ENCODE measurements around the gene TVP23A. TPM values are rescaled to one million over a fixed set of nuclear protein-coding genes. Genes with fewer than 3 reads are reported as not detected.
A peak's percentile ranks its signal among the peaks of the same experiment; 100 is the strongest.

The TVP23A gene
- total RNA-seq, 1 donor from 2014 or later: 2.6 TPM

DNA sequence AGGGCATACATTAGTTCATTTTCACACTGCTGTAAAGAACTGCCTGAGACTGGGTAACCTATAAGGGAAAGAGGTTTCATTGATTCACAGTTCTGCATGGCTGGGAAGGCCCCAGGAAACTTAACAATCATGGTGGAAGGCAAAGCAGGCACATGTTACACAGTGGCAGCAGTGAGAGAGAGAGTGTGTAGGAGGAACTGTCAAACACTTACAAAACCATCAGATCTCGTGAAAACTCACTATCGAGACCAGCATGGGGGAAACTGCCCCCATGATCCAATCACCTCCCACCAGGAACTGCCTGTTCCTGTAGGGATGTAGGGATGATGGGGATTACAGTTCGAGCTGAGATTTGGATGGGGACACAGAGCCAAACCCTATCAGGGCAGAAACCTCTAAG is 57.7 kb downstream of the TVP23A start:
- no peak overlapping the region for H3K9ac ChIP-seq (ENCODE audit: low read depth in 1 of 3, low read length in 3 of 3)
- H3K4me3 ChIP-seq (ENCODE audit: low read length in 3 of 3): no peak overlapping the region
- H3K9me3 ChIP-seq (ENCODE audit: control insufficient read depth in 3 of 3, low read length in 3 of 3): peaks cover 0 to 3% (median 0%) of the 10 kb centered on the region in 3 donors
- no peaks in the 10 kb centered on the region for H3K27me3 ChIP-seq (ENCODE audit: control insufficient read depth in 3 of 3, insufficient read depth in 3 of 3, low read length in 3 of 3)
- no peak overlapping the region for H3K27ac ChIP-seq (ENCODE audit: low read depth, low read length)
- H3K4me1 ChIP-seq (ENCODE audit: control insufficient read depth in 3 of 3, insufficient read depth in 3 of 3, low read length in 3 of 3): no peaks in the 10 kb centered on the region
- H3K36me3 ChIP-seq (ENCODE audit: control insufficient read depth in 3 of 3, insufficient read depth in 3 of 3, low read length in 3 of 3): peaks cover 78 to 82% (median 81%) of the 10 kb centered on the region in 3 donors

DNA sequence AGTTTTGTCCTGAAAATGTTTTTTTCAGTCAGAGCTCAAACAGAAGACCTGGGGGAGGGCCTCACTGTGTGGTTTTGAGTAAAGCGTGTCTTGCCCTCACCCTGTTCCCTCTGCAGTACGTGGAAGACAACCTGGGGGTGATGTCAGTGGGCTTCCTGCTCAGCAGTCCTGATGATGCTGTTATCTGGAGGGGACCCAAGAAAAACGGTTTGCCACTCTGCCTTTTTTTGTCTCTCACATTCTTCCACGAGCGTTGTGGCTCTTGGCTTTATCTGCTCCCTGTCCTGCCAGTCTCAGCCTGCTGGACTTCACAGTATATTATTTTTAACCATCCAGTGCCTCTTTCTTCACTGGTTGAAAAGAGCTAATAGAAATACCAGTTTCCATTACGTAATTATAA is 62.0 kb downstream of the TVP23A start:
- peaks cover 68 to 78% (median 75%) of the 10 kb centered on the region in 3 donors for H3K36me3 ChIP-seq (ENCODE audit: control insufficient read depth in 3 of 3, insufficient read depth in 3 of 3, low read length in 3 of 3)
- H3K27ac ChIP-seq (ENCODE audit: low read depth, low read length): no peak overlapping the region
- H3K4me1 ChIP-seq (ENCODE audit: control insufficient read depth in 3 of 3, insufficient read depth in 3 of 3, low read length in 3 of 3): no peaks in the 10 kb centered on the region
- H3K9me3 ChIP-seq (ENCODE audit: control insufficient read depth in 3 of 3, low read length in 3 of 3): no peaks in the 10 kb centered on the region
- H3K27me3 ChIP-seq (ENCODE audit: control insufficient read depth in 3 of 3, insufficient read depth in 3 of 3, low read length in 3 of 3): no peaks in the 10 kb centered on the region
- no peak overlapping the region for H3K9ac ChIP-seq (ENCODE audit: low read depth in 1 of 3, low read length in 3 of 3)
- no peak overlapping the region for H3K4me3 ChIP-seq (ENCODE audit: low read length in 3 of 3)

DNA sequence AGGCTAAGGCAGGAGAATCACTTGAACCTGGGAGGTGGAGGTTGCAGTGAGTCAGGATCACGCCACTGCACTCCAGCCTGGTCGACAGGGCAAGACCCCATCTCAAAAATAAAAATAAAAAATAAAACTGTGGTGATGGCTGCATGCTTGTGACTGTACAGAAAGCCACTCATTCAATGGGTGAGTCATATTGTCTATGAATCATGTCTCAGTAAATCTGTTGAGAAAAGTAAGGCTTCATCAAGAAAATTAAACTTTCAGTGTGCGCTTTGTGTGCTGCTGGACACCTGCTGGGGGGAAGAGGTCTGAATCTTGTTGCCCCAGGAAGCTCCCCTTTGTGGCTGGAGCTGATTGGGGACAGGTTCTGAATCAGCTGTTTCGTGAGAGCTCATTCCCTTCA is 63.7 kb downstream of the TVP23A start:
- no peaks in the 10 kb centered on the region for H3K9me3 ChIP-seq (ENCODE audit: control insufficient read depth in 3 of 3, low read length in 3 of 3)
- no peaks in the 10 kb centered on the region for H3K27me3 ChIP-seq (ENCODE audit: control insufficient read depth in 3 of 3, insufficient read depth in 3 of 3, low read length in 3 of 3)
- H3K4me3 ChIP-seq (ENCODE audit: low read length in 3 of 3): no peak overlapping the region
- no peak overlapping the region for H3K27ac ChIP-seq (ENCODE audit: low read depth, low read length)
- no peaks in the 10 kb centered on the region for H3K4me1 ChIP-seq (ENCODE audit: control insufficient read depth in 3 of 3, insufficient read depth in 3 of 3, low read length in 3 of 3)
- no peak overlapping the region for H3K9ac ChIP-seq (ENCODE audit: low read depth in 1 of 3, low read length in 3 of 3)
- H3K36me3 ChIP-seq (ENCODE audit: control insufficient read depth in 3 of 3, insufficient read depth in 3 of 3, low read length in 3 of 3): peaks cover 62 to 74% (median 71%) of the 10 kb centered on the region in 3 donors

DNA sequence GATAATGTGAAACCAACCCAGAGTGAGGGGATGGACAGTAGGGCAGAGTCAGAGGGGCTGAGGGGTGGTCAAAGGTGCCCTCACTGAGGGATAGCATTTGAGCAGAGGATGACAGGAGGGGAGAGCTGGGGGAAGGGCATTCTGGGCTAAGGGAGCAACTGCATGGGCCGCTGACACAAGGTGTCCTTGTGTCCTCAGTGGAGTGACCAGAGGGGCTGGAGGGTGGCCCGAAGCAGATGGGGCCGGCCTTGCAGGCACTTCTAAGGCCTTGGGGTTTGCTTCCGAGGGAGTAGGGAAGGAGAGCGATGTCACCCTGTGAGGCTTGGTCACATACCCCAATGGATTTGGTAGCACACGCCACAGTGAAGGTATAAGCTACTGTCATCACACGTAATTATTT is 64.9 kb downstream of the TVP23A start:
- Histone ChIP-seq H3K27ac (ENCODE audit: low read depth, low read length) (no peak overlapping the region), H3K9me3 (ENCODE audit: control insufficient read depth in 3 of 3, low read length in 3 of 3) (no peaks in the 10 kb centered on the region), H3K9ac (ENCODE audit: low read depth in 1 of 3, low read length in 3 of 3) (no peak overlapping the region), H3K4me3 (ENCODE audit: low read length in 3 of 3) (no peak overlapping the region), H3K36me3 (ENCODE audit: control insufficient read depth in 3 of 3, insufficient read depth in 3 of 3, low read length in 3 of 3) (peaks cover 60 to 75% (median 72%) of the 10 kb centered on the region in 3 donors), H3K27me3 (ENCODE audit: control insufficient read depth in 3 of 3, insufficient read depth in 3 of 3, low read length in 3 of 3) (no peaks in the 10 kb centered on the region), H3K4me1 (ENCODE audit: control insufficient read depth in 3 of 3, insufficient read depth in 3 of 3, low read length in 3 of 3) (no peaks in the 10 kb centered on the region)

DNA sequence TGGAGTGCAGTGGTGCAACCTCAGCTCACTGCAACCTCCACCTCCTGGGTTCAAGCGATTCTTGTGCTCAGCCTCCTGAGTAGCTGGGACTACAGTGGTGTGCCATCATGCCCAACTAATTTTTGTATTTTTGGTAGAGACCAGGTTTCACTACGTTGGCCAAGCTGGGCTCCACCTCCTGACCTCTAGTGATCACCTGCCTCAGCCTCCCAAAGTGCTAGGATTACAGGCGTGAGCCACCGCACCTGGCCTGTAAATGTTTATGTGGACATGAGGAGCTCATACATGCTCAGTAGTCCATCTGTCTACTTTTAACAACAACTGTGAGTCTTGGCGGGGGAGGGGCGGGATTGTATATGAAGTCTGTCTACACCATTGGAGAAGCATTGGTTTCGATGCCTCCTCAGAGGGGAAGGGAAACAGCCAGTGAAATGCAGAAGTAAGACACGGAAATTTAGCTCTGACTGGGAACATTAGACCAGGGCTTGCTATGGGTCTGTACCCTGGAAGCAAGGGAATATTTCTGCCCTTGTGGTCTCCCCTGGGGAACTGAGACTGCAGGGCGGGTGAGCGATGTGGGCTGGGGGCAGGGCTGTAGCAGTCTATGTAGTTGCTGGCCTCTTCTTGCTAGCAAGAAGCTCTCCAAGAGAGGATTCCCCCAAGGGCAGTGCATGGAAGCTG is 65.6 kb downstream of the TVP23A start:
- Histone ChIP-seq H3K27me3 (ENCODE audit: control insufficient read depth in 3 of 3, insufficient read depth in 3 of 3, low read length in 3 of 3) (no peaks in the 10 kb centered on the region), H3K9ac (ENCODE audit: low read depth in 1 of 3, low read length in 3 of 3) (no peak overlapping the region), H3K36me3 (ENCODE audit: control insufficient read depth in 3 of 3, insufficient read depth in 3 of 3, low read length in 3 of 3) (peaks cover 59 to 75% (median 71%) of the 10 kb centered on the region in 3 donors), H3K4me1 (ENCODE audit: control insufficient read depth in 3 of 3, insufficient read depth in 3 of 3, low read length in 3 of 3) (no peaks in the 10 kb centered on the region), H3K9me3 (ENCODE audit: control insufficient read depth in 3 of 3, low read length in 3 of 3) (no peaks in the 10 kb centered on the region), H3K4me3 (ENCODE audit: low read length in 3 of 3) (no peak overlapping the region), H3K27ac (ENCODE audit: low read depth, low read length) (peak overlapping the region; percentile 38)

DNA sequence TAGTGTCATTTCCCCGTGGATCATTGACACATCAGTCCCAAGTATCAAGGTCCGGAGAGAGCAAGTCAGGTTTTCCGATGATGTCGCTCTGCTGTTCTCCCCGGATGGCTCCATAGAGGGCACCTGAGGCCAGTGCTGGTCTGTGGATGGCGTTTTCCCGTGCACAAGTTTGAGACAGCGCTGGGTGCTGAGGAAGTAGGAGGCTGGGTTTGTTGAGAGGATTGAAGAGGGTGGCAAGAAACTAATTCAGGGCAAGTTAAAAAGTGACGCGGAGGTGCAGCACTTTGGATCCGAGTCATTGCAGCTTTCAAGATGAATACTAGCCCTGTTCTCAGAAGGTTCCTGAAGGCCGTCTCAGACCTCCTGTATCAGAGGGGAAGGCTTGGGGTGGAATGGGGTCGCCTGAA is 67.3 kb downstream of the TVP23A start:
- Histone ChIP-seq H3K9me3 (ENCODE audit: control insufficient read depth in 3 of 3, low read length in 3 of 3) (no peaks in the 10 kb centered on the region), H3K27me3 (ENCODE audit: control insufficient read depth in 3 of 3, insufficient read depth in 3 of 3, low read length in 3 of 3) (no peaks in the 10 kb centered on the region), H3K27ac (ENCODE audit: low read depth, low read length) (peak overlapping the region; percentile 39), H3K4me1 (ENCODE audit: control insufficient read depth in 3 of 3, insufficient read depth in 3 of 3, low read length in 3 of 3) (no peaks in the 10 kb centered on the region), H3K36me3 (ENCODE audit: control insufficient read depth in 3 of 3, insufficient read depth in 3 of 3, low read length in 3 of 3) (peaks cover 56 to 71% (median 61%) of the 10 kb centered on the region in 3 donors), H3K4me3 (ENCODE audit: low read length in 3 of 3) (no peak overlapping the region), H3K9ac (ENCODE audit: low read depth in 1 of 3, low read length in 3 of 3) (no peak overlapping the region)

DNA sequence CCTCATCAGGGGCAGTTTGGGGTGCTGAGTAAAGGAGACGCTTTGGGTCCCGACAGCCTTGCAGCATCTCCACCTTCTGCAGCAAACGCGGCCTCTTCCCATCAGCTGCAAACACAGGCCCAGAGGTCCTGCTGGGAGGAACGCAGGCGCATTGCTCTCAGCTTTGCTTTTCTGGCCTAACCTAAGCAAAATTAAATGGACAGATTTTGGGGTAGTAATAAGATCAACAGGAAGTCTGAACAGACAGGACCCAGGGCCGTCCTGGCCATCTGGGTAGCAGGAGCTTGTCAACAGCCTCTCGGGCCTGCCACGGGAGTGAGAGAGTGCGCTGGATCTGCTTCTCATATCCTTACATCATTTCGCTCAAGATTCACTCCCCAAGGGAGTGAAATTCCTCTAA is 67.8 kb downstream of the TVP23A start:
- Histone ChIP-seq H3K9me3 (ENCODE audit: control insufficient read depth in 3 of 3, low read length in 3 of 3) (no peaks in the 10 kb centered on the region), H3K27me3 (ENCODE audit: control insufficient read depth in 3 of 3, insufficient read depth in 3 of 3, low read length in 3 of 3) (no peaks in the 10 kb centered on the region), H3K4me3 (ENCODE audit: low read length in 3 of 3) (no peak overlapping the region), H3K27ac (ENCODE audit: low read depth, low read length) (peak overlapping the region; percentile 39), H3K9ac (ENCODE audit: low read depth in 1 of 3, low read length in 3 of 3) (no peak overlapping the region), H3K36me3 (ENCODE audit: control insufficient read depth in 3 of 3, insufficient read depth in 3 of 3, low read length in 3 of 3) (peaks cover 55 to 69% (median 57%) of the 10 kb centered on the region in 3 donors), H3K4me1 (ENCODE audit: control insufficient read depth in 3 of 3, insufficient read depth in 3 of 3, low read length in 3 of 3) (peaks cover under 1 to 1% (median 1%) of the 10 kb centered on the region in 3 donors)

DNA sequence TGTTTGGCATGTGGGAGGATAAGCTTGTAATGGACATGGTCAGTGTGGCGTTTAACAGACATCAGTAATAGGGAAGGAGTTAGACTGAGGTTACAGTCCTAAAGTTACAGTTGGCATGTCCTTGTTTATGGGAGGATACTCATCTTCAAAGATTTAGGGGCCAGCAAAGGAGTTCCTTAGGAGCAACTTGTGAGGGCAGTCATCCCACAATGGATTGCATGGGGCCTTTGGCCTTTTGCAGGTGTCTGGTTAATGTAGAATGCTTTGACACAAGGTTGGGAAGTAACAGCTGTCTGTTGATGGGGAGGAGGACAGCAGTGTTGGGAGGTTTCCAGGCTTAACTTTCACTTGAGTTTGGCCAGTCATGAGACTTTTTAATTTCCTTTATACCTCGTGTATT is 72.8 kb downstream of the TVP23A start:
- peak overlapping the region; percentile 5 for H3K27ac ChIP-seq (ENCODE audit: low read depth, low read length)
- H3K9me3 ChIP-seq (ENCODE audit: control insufficient read depth in 3 of 3, low read length in 3 of 3): no peaks in the 10 kb centered on the region
- H3K9ac ChIP-seq (ENCODE audit: low read depth in 1 of 3, low read length in 3 of 3): peak overlapping the region in 1 of 3 donors; percentile 11
- no peaks in the 10 kb centered on the region for H3K27me3 ChIP-seq (ENCODE audit: control insufficient read depth in 3 of 3, insufficient read depth in 3 of 3, low read length in 3 of 3)
- no peak overlapping the region for H3K4me3 ChIP-seq (ENCODE audit: low read length in 3 of 3)
- peaks cover 25 to 33% (median 29%) of the 10 kb centered on the region in 3 donors for H3K36me3 ChIP-seq (ENCODE audit: control insufficient read depth in 3 of 3, insufficient read depth in 3 of 3, low read length in 3 of 3)
- peaks cover 10 to 19% (median 16%) of the 10 kb centered on the region in 3 donors for H3K4me1 ChIP-seq (ENCODE audit: control insufficient read depth in 3 of 3, insufficient read depth in 3 of 3, low read length in 3 of 3)

DNA sequence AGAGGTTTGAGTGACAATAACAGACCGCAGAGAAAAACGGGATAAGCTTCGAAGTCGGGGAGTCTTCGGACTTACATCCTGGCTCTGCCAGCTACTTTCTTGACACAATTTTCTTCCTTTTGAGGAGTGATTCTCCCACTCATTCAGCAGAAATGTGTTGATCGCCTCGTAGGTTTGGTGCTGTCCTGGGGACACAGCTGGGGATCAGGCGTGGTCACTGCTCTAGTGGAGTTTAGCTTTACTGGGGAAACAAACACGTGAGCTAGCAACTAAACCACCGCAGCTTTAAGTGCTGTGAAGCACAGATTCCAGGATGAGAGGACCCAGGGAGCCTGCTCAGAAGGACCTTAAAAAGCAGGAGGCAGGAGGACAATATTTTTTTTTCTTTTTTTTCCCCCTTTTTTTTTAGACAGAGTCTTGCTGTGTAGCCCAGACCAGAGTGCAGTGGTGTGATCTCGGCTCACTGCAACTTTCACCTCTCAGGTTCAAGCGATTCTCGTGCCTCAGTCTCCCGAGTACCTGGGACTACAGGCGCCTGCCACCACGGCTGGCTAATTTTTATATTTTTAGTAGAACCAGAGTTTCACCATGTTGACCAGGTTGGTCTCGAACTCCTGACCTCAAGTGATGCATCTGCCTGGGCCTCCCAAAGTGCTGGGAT is 74.1 kb downstream of the TVP23A start:
- H3K36me3 ChIP-seq (ENCODE audit: control insufficient read depth in 3 of 3, insufficient read depth in 3 of 3, low read length in 3 of 3): peaks cover 13 to 24% (median 22%) of the 10 kb centered on the region in 3 donors
- no peaks in the 10 kb centered on the region for H3K9me3 ChIP-seq (ENCODE audit: control insufficient read depth in 3 of 3, low read length in 3 of 3)
- no peaks in the 10 kb centered on the region for H3K27me3 ChIP-seq (ENCODE audit: control insufficient read depth in 3 of 3, insufficient read depth in 3 of 3, low read length in 3 of 3)
- H3K9ac ChIP-seq (ENCODE audit: low read depth in 1 of 3, low read length in 3 of 3): peak overlapping the region; percentile 78 to 81 (median 79)
- peak overlapping the region; percentile 99 for H3K27ac ChIP-seq (ENCODE audit: low read depth, low read length)
- H3K4me3 ChIP-seq (ENCODE audit: low read length in 3 of 3): peak overlapping the region; percentile 75 to 76 (median 76)
- H3K4me1 ChIP-seq (ENCODE audit: control insufficient read depth in 3 of 3, insufficient read depth in 3 of 3, low read length in 3 of 3): peaks cover 10 to 19% (median 16%) of the 10 kb centered on the region in 3 donors

Data from skeletal muscle tissue (tissue), 4 donors.